HEK293 (cell line): ENCODE measurements around the gene RILPL2.

Source experiments
- CTCF ChIA-PET: fragments of 350-600 bp; formaldehyde crosslinking; extraction: SDS; loops from one replicate; lab custom pipeline; 2021; ENCODE audit warnings: antibody characterized with exemption; lab: Yijun Ruan, JAX
- POLR2A ChIA-PET: fragments of 300-600 bp; formaldehyde crosslinking; extraction: SDS; loops from one replicate; lab custom pipeline; 2020; ENCODE audit warnings: antibody characterized with exemption, inconsistent platforms; lab: Yijun Ruan, JAX
- H3K27ac ChIP-seq: fragments of 200-500 bp; sonication (Bioruptor generic); 2 replicates; pipeline ENCODE4 v1.5.1; 2014; ENCODE audit warnings: low read depth, low read length, control low read depth, inconsistent platforms; ENCODE audit errors: extremely low read depth
- H3K36me3 ChIP-seq, 2 experiments: fragments of 200-500 bp in 1 of 2; sonication (Bioruptor generic) in 1 of 2; 1 replicate in 1 of 2; 2 replicates in 1 of 2; pipeline ENCODE4 v1.5.1; 2014 to 2017; ENCODE audit warnings: inconsistent platforms in 2 of 2, low read length in 2 of 2; ENCODE audit not compliant: control insufficient read depth in 2 of 2, insufficient read depth in 1 of 2
- H3K4me1 ChIP-seq: fragments of 200-500 bp; sonication (Bioruptor generic); 2 replicates; pipeline ENCODE4 v1.5.1; 2014; ENCODE audit warnings: mild to moderate bottlenecking, low read length, inconsistent platforms; ENCODE audit not compliant: control insufficient read depth, insufficient read depth
- H3K4me3 ChIP-seq: 2 replicates; pipeline ENCODE4 v1.5.1; 2011; ENCODE audit warnings: low read depth, mild to moderate bottlenecking, control low read depth, low read length, moderate library complexity
- H3K9me3 ChIP-seq: fragments of 200-500 bp; sonication (Bioruptor generic); 2 replicates; pipeline ENCODE4 v1.5.1; 2014; ENCODE audit warnings: low read depth, low read length, inconsistent platforms; ENCODE audit not compliant: control insufficient read depth, insufficient read depth
- MYNN ChIP-seq: fragments of 450-650 bp; formaldehyde crosslinking; IDR thresholded peaks from 2 replicates; pipeline ENCODE4 v1.5.1; 2016; ENCODE audit warnings: missing biosample characterization, missing genetic modification characterization, borderline replicate concordance
- ZNF121 ChIP-seq: fragments of 450-650 bp; formaldehyde crosslinking; IDR thresholded peaks from 2 replicates; pipeline ENCODE4 v1.5.1; 2016; ENCODE audit warnings: missing biosample characterization, missing genetic modification characterization
- ZNF335 ChIP-seq: fragments of 450-650 bp; formaldehyde crosslinking; conservative IDR thresholded peaks from 2 replicates; pipeline ENCODE4 v1.5.1; 2016; ENCODE audit warnings: missing biosample characterization, missing genetic modification characterization
- ZNF404 ChIP-seq: fragments of 450-650 bp; formaldehyde crosslinking; IDR thresholded peaks from 2 replicates; pipeline ENCODE4 v1.5.1; 2017; ENCODE audit warnings: missing biosample characterization, missing genetic modification characterization
- TF ChIP-seq, protein P1 (sequence below): fragments of 450-650 bp; formaldehyde crosslinking; conservative IDR thresholded peaks from 2 replicates; pipeline ENCODE4 v1.5.1; 2016; ENCODE audit warnings: low read depth, missing biosample characterization, missing genetic modification characterization
- TF ChIP-seq, protein P2 (sequence below): fragments of 450-650 bp; formaldehyde crosslinking; IDR thresholded peaks from 2 replicates; pipeline ENCODE4 v1.5.1; 2016; ENCODE audit warnings: missing biosample characterization, missing genetic modification characterization, borderline replicate concordance

RILPL2 gene

DNA sequence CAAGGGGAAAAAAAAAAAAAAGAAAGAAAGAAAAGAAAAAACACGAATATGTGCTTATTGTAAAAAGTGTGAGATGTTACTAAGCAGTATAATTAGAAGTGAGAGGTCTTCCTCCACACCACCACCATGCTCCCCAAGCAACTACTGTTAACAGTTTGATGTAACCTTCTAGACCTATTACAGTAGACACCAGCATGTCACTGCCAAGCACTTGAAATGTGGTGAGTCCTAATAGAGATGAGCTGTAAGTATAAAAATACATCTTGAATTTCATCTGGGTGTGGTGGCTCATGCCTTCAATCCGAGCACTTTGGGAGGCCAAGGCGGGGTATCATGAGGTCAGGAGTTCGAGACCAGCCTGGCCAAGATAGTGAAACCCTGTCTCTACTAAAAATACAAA, 13.4 kb upstream of the RILPL2 start:
- Histone ChIP-seq H3K36me3 (no peaks in the 10 kb centered on the region), H3K4me3 (no peak overlapping the region), H3K27ac (no peak overlapping the region), H3K4me1 (peaks cover 7% of the 10 kb centered on the region; the same call in 1 of the 2 replicates), H3K9me3 (no peaks in the 10 kb centered on the region)
- CTCF ChIA-PET = no interaction called here
- TF ChIP-seq, protein P1, sequence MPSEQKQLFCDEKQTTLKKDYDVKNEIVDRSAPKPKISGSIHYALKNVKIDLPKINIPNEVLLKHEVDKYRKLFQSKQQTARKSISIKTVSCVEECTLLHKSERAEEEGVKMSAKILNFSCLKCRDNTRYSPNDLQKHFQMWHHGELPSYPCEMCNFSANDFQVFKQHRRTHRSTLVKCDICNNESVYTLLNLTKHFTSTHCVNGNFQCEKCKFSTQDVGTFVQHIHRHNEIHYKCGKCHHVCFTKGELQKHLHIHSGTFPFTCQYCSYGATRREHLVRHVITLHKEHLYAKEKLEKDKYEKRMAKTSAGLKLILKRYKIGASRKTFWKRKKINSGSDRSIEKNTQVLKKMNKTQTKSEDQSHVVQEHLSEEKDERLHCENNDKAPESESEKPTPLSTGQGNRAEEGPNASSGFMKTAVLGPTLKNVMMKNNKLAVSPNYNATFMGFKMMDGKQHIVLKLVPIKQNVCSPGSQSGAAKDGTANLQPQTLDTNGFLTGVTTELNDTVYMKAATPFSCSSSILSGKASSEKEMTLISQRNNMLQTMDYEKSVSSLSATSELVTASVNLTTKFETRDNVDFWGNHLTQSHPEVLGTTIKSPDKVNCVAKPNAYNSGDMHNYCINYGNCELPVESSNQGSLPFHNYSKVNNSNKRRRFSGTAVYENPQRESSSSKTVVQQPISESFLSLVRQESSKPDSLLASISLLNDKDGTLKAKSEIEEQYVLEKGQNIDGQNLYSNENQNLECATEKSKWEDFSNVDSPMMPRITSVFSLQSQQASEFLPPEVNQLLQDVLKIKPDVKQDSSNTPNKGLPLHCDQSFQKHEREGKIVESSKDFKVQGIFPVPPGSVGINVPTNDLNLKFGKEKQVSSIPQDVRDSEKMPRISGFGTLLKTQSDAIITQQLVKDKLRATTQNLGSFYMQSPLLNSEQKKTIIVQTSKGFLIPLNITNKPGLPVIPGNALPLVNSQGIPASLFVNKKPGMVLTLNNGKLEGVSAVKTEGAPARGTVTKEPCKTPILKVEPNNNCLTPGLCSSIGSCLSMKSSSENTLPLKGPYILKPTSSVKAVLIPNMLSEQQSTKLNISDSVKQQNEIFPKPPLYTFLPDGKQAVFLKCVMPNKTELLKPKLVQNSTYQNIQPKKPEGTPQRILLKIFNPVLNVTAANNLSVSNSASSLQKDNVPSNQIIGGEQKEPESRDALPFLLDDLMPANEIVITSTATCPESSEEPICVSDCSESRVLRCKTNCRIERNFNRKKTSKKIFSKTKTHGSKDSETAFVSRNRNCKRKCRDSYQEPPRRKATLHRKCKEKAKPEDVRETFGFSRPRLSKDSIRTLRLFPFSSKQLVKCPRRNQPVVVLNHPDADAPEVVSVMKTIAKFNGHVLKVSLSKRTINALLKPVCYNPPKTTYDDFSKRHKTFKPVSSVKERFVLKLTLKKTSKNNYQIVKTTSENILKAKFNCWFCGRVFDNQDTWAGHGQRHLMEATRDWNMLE (tag by site-specific recombination) = no peak
- TF ChIP-seq ZNF335 (tag by site-specific recombination) (peak; percentile 50), MYNN (tag by site-specific recombination) (no peak)
- POLR2A ChIA-PET = interaction anchor here (0.6 kb wide), 1 partner anchor 154 kb away, joined by 3 read pairs; no protein-coding TSS in a partner anchor

DNA sequence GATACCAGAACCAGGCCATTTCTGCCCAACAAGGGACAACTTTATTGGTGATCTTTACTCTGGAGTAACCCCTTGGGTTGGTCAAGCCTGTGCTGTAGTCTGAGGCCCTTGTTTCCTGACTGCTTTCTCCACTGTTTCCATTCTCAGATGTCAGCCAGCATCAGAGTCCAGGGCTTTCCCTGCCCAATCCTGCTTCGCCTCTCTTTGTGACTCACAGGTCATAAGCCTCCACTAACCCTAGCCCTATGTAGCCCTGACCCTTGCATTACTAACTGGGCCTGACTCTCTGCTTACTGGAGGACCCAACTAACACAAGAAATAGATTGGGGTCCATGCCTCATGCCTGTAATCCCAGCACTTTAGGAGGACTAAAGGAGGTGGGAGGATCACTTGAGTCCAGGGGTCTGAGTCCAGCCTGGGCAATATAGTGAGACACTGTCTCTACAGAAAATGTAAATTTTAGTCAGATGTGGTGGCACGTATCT, 12.8 kb upstream of the RILPL2 start:
- H3K36me3 ChIP-seq = no peaks in the 10 kb centered on the region
- no peaks in the 10 kb centered on the region for H3K9me3 ChIP-seq
- no peak overlapping the region for H3K27ac ChIP-seq
- ChIA-PET CTCF (no interaction called here), POLR2A (interaction anchor here (0.6 to 1.1 kb wide), 2 partner anchors 9 to 154 kb away, joined by 3 to 5 read pairs; partner anchors contain the start of gene SNRNP35)
- H3K4me1 ChIP-seq = peaks cover 7% of the 10 kb centered on the region; the same call in 1 of the 2 replicates
- no peak overlapping the region for H3K4me3 ChIP-seq
- TF ChIP-seq ZNF404 (tag by site-specific recombination) (no peak), ZNF121 (tag by site-specific recombination) (0 out of 2 replicates have a peak, but pooled peaks have one; percentile 33)

- TF ChIP-seq, protein P2, sequence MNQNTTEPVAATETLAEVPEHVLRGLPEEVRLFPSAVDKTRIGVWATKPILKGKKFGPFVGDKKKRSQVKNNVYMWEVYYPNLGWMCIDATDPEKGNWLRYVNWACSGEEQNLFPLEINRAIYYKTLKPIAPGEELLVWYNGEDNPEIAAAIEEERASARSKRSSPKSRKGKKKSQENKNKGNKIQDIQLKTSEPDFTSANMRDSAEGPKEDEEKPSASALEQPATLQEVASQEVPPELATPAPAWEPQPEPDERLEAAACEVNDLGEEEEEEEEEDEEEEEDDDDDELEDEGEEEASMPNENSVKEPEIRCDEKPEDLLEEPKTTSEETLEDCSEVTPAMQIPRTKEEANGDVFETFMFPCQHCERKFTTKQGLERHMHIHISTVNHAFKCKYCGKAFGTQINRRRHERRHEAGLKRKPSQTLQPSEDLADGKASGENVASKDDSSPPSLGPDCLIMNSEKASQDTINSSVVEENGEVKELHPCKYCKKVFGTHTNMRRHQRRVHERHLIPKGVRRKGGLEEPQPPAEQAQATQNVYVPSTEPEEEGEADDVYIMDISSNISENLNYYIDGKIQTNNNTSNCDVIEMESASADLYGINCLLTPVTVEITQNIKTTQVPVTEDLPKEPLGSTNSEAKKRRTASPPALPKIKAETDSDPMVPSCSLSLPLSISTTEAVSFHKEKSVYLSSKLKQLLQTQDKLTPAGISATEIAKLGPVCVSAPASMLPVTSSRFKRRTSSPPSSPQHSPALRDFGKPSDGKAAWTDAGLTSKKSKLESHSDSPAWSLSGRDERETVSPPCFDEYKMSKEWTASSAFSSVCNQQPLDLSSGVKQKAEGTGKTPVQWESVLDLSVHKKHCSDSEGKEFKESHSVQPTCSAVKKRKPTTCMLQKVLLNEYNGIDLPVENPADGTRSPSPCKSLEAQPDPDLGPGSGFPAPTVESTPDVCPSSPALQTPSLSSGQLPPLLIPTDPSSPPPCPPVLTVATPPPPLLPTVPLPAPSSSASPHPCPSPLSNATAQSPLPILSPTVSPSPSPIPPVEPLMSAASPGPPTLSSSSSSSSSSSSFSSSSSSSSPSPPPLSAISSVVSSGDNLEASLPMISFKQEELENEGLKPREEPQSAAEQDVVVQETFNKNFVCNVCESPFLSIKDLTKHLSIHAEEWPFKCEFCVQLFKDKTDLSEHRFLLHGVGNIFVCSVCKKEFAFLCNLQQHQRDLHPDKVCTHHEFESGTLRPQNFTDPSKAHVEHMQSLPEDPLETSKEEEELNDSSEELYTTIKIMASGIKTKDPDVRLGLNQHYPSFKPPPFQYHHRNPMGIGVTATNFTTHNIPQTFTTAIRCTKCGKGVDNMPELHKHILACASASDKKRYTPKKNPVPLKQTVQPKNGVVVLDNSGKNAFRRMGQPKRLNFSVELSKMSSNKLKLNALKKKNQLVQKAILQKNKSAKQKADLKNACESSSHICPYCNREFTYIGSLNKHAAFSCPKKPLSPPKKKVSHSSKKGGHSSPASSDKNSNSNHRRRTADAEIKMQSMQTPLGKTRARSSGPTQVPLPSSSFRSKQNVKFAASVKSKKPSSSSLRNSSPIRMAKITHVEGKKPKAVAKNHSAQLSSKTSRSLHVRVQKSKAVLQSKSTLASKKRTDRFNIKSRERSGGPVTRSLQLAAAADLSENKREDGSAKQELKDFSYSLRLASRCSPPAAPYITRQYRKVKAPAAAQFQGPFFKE (tag by site-specific recombination) = no peak
- peak; percentile 18; the same call in 1 of the 2 replicates for TF ChIP-seq ZNF335 (tag by site-specific recombination)
- peaks cover 7% of the 10 kb centered on the region; the same call in 1 of the 2 replicates for H3K4me1 ChIP-seq
- POLR2A ChIA-PET = interaction anchor here (0.7 to 1.0 kb wide), 3 partner anchors 10 to 36 kb away, joined by 3 read pairs; partner anchors contain the start of gene RILPL2
- CTCF ChIA-PET = interaction anchor here (0.6 kb wide), 1 partner anchor 62 kb away, joined by 4 read pairs; no protein-coding TSS in a partner anchor
- peak overlapping the region; percentile 61 for H3K27ac ChIP-seq
- H3K9me3 ChIP-seq = no peaks in the 10 kb centered on the region
- no peak overlapping the region for H3K4me3 ChIP-seq
- no peaks in the 10 kb centered on the region for H3K36me3 ChIP-seq
These were observed 9.8 kb upstream of the RILPL2 start for GRCh38 chr12:123446333-123446713.
